ENCODE data around the gene MAS1L.

Gene MAS1L

GRCh38 chr6:29487660-29488059 lies at the start of gene MAS1L:
MAS1L (minus strand) TSS chr6:29487956; CDS start chr6:29487902, 54 bp downstream.
- no peak for DNase-seq

DNA sequence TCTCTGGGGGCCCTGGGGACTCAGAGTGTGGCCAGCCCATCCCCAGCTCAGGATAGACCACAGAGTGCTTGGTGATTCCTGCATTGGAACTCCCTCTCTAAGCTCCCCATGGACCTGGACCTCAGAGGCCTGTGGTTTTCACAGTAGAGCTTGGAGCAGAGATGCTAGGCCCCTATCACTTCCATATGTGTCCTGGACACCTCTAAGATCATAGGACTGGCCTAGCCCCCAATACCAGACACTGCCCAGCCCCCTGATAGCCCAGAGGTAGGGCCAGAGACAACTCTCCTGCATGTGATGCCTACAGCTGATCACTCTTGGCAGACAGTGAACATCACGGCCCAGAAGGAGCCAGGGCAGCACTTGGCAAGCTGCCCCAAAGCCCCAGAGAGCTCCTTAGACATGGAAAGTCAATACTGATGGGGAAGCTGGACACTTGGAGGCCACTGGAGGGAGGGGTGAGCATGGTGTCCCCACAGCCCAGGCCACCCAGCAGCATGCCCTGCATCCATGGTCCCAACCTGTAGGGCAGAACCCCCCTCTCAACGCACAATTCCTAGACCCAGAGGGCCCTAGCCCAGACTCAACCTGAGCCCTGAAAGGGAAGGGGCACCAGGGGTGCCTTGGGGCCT lies 44.7 kb upstream of the MAS1L start:
- DNase-seq, result no peak

DNA sequence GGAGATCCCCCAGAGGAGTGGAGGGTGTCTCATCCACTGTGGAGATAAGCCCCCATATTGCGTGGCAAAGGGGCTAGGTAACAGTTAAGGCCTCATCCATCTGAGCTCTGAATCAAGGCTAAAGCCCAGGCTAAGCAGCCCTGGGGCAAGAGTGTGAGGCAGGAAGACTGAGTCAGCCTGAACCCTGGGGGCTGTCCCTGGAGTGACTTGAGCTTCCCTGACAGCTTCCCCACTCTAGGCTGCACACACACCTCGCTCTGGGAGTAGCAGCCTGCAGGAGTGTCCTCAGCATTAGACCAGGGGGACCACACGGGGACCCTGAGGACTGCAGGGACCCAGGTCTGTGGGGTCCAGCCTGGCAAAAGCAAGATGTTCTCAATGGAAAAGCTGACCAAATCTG lies 43.9 kb upstream of the MAS1L start:
- DNase-seq, result peak; percentile 50

- no peak for DNase-seq
Measured at GRCh38 chr6:29530671-29531310, 43.0 kb upstream of the MAS1L start.

DNA sequence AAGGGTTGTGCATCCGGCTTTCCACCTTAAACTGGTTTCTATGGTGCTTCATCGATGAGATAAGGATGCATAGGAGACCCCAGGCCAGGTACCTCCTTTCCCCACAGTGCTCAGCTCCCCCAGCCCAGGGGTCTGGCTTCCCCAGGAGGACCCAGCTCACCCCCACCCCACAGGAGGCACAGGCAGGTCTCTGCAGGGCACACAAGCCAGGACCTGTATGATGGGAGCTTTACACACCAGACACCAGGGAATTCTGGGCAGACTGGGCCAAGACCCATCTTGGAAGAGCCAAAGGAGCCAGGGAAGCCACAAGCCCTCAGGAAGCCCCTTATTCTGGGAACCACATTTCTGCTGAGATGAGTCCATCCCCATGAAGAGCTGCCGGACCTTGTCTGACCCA lies 42.2 kb upstream of the MAS1L start:
- no peak for DNase-seq

GRCh38 chr6:29528988-29529560 lies 41.3 kb upstream of the MAS1L start:
- DNase-seq, result no peak

DNA sequence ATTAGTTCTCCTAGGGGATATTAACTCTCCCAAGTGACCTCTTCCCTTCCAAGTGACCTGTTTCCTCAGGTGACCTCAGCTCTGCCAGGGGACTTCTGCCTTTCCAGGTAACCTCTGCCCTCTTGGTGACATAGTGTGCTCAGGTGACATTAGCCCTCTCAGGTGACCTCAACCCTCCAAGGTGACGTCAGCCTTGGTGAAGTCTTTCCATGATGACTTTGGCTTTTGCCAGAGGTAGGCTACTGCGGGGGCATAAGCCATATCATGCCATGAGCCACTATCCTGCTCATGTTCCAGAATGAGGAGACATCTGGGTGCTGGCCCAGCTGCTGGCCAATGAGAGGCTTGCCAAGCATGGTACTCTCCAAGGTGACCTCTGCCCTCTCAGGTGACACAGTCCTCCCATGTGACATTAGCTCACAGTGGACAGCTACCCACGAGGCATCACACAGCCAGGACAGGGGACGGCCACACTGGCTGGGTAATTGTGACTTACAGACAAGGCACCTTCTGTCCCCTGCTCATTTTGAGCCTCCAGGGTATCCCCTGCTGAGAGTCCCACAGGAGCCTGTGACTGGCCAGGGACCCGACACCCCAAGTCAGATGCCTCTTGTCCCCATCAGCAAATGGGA lies 40.7 kb upstream of the MAS1L start:
- DNase-seq, result no peak

DNA sequence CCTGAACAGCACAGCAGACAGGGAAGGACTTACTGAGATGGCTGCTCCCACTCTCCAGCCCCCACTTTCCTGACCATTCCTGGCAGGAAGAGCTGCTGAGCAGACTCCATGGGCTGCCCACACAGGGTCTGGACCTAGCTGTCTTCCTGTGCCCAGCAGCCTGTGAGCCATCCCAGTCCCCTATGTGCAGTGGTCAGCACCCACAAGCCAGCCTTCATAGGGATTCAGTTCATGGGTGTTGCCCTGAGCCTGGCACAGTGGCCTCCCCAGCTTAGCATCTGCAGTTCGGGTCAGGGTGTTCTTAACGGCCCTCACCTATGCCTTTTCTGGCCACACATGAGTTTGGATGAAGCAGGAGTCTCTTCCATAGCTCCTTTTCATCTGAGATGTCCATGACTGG lies 39.8 kb upstream of the MAS1L start:
- no peak for DNase-seq

DNA sequence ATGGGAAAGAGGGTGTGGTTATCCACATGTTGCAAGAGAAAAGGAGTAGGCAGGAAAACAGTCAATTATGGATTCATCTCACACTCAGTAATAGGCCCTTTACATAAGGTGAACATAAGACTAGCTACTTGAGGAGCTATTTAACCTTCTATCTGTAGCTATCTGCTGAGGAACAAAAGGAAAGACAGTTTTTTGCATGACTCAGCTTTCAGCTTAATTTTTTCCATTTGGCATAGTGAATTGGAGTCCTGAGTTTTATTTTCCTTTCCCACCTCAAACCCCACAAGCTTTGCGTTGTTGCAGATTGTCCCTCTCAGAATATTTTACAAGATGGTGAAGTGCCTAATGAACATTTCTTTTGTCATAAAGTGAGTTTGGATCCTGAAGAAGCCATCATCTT lies 39.4 kb upstream of the MAS1L start:
- no peak for DNase-seq

GRCh38 chr6:29525311-29525639 lies 37.5 kb upstream of the MAS1L start:
- DNase-seq, result no peak

DNA sequence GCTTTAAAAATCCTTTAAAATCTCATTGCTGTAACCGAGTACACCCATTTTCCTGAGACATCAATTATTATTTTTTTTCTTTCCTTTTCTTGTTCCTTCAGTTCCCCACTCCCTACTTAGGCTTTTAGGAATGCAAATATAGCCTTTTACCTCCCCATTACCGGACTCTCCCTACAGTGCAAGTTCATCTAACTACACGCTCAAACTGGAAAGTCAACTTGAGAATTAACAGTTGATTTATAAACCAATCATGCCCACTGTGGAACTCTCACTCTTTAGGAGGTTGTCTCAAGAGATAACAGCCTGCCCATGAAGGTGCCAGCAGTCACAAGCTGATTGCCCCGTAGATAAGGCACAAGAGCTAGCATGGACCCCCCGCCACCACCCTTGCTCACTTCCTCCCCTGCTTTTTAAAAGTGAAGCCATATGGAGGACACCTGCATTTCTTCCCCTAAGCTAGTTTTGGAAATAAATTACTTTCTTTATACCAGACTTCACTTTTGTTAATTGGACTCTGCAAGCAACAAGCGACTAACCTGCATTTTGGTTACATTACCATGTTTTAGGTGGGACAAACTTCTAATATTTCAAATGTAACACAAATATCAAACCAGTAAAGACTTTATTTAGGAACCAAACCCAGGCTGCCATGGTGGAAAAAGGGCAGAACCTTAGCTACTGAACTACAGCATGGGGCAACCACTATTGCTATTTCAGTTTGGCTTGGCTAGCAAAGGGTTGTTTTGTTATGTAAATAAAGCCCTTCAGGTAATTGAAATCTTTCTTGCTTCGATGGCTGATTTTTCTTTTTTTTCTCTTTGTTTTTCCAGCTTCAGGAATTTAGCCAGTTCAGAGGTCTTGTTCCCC lies 36.9 kb upstream of the MAS1L start:
- DNase-seq, result no peak

DNA sequence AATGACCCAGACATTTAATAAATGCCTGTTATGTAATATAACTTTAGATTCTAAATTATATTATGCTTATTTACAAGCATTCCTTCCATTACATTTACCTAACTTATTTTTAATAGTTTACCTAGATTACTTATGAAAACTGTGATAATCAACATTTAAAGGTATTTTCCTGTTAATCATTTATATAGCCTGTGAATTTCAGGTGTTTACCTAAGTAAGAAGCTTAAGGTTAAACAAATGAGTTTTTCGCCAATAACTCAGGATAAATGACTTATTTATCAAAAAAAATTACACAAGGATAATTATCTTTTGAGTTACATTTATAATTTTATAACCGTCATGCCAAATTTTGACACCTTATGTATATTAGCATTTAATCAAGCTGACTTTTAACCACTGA lies 36.3 kb upstream of the MAS1L start:
- DNase-seq, result no peak

DNA sequence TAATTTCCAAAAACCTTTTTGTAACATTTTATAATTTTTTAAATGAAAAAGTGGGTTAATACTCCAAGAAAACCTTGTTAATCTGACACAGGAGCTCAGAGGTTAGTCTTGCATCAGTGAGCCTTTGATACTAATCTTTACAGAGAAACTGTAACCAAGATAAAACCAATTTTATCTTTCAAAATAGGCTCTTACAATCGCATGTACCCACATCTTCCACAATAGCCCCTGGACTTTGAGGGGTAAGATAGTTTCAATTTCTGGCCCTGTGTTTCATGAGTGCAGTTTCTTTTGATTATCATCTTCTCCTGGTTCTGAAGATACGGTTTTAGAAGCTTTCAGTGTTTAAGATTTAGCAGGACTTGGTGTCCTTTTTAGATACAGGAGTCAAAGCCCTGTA lies 34.5 kb upstream of the MAS1L start:
- DNase-seq, result no peak

DNA sequence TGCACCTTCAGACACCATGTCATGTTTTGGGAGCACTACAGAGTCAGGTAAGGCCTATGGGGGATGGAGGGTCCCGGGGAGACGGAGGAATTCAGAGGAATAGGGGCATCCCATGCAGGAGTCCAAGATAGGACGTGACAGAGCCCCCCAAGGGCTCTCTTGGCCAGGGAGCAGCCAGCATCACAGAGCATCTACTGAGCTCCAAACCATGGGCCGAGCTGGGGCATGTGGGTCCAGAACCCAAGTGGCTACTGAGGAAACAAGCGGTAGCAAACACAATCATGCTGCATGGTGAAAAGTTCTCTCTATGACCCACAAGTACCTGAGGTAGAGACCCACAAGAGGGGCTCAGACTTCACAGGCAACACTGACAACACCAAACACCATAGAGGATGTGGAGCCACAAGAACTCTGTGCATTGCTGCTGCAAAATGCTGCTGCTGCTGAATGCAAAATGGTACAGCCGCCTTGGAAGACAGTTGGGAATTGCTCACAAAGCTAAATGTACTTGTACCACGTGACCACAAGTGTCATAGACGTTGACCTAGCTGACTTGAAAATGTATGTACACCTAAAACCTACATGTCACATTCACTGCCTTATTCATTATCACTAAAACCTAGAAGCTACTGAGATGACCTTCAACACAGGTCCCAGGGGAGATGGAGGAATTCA lies 33.4 kb upstream of the MAS1L start:
- DNase-seq, result no peak

DNA sequence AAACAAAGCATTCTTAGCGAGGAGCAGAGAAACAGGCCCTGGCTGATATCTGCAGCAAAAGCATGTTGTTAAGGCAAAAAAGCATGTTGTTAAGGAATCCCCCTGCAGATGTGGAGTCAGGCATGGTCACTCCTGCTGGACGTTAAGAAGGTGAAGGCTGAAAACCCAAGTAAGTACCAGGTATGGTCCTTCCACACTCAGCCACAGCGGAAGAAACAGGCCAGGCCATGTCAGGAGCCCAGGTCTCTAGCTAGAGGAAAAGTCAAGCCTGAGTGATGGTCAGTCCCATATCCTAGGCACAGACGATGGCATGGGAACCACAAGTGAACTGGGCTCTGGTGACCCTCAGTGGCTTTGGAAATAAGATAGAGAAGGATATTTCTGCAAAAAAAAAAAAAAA lies 32.5 kb upstream of the MAS1L start:
- no peak for DNase-seq

GRCh38 chr6:29519291-29520010 lies 31.7 kb upstream of the MAS1L start:
- no peak for DNase-seq

DNA sequence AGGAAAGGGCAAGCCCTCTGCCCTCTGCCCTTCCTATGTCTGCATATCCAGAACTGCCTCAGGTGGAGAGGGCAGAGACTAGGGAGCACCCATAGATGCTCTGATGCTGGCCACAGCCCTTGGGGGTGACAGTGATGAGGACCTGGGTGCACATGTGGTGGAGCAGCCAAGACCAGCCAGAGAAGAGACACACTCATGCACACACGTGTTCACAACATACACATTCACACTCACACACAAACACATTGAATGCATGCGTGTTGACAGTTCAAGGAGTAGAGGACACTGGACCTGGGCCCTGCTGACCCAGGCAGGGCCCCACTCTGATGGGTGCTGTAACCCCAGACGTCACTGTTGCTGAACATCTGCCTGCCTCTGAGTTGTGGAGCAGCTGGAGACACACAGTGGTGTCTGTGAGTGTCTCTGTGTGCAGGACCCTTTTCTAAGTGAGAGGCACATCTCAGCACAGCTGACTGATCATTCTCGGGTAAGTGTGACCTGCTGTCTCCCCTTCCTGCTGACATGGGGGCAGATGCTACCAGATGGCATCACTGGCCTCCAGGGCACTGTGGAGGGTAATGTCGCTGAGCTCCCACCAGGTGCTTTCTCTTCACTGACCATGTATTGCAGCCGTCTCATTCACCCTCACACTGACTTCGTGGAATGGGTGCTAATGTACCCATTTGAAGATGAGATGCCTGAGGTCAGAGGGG lies 30.1 kb upstream of the MAS1L start:
- DNase-seq, result no peak

DNA sequence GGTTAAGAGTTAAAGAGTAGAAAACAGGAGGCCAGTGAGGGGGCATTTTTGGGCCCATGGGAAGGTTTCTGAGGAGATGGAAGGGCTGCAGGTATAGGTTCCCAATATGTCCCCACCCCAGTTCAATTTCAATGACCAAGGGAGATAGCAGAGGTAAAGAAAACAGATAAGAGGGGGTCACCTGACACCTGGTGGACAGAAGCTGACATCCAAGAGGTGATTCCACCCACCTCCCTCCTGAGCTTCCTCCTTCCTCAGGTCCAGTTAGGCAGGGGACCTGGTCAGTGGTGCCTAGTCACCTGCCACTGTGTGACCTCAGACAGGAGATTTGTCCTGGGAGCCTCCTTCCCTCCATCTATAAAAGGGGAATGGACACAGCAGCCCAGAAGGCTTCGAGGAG lies 29.5 kb upstream of the MAS1L start:
- no peak for DNase-seq

- DNase-seq, result peak; percentile 44
Measured at GRCh38 chr6:29516108-29516507, 28.4 kb upstream of the MAS1L start.

- no peak for DNase-seq
Measured at GRCh38 chr6:29510746-29511300, 23.1 kb upstream of the MAS1L start.

DNA sequence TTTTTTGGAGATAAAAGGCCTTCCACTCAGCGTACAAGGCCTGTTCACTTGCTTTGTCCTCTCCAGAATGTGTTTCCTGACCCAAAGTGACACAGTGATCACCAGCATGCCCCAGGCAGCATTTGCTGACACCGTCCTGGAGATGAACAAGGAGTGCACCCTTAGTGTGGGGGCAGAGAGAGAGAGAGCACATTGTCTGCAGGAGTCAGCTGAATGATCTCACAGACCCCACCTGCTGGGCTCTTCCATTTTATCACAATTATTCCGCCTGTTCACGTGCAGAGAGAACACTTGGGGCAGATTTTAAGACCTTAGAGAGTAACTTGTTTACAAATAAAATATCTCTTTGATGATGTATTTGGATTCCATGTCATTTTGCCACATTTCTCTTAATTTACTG lies 22.4 kb upstream of the MAS1L start:
- DNase-seq, result no peak

All from stimulated activated CD4-positive, alpha-beta T cell treated with anti-CD3 and anti-CD28 coated beads, Interleukin-15, amount 100 ng/mL, for 24 hours (primary cell).